NK-92 treated with Interleukin-12 subunit alpha and Interleukin-12 subunit beta, amount 100 ng/mL, for 24 hours (cell line): Measurements from ENCODE around the gene PLCG2.
"Not testable (repeated sequence)": the region's sequence is repeated elsewhere in the genome, so short reads cannot be mapped to it uniquely, and the experiment has no call there.

ENCODE experiments used
- DNase-seq: peaks from one replicate; lab custom pipeline; 2025; lab: John Stamatoyannopoulos, UW

PLCG2 gene

GRCh38 chr16:81938326-81939163 lies 159.5 kb downstream of the PLCG2 start:
- DNase-seq, result no peak

GRCh38 chr16:81939164-81940056 lies 160.3 kb downstream of the PLCG2 start:
- no peak for DNase-seq

- DNase-seq, result no peak
These were observed 161.9 kb downstream of the PLCG2 start for GRCh38 chr16:81940781-81941560.

- no peak for DNase-seq
These were observed 163.0 kb downstream of the PLCG2 start for GRCh38 chr16:81942007-81942601.

- no peak for DNase-seq
These were observed 166.6 kb downstream of the PLCG2 start for GRCh38 chr16:81945665-81946064.

- DNase-seq, result no peak
These were observed 167.1 kb downstream of the PLCG2 start for GRCh38 chr16:81946206-81946605.

- no peak for DNase-seq
These were observed 172.5 kb downstream of the PLCG2 start for GRCh38 chr16:81951564-81951963.

- no peak for DNase-seq
These were observed 177.3 kb downstream of the PLCG2 start for GRCh38 chr16:81956213-81956948.

- no peak for DNase-seq
These were observed 185.7 kb downstream of the PLCG2 start for GRCh38 chr16:81964808-81965207.

GRCh38 chr16:81967358-81967757 lies 188.3 kb downstream of the PLCG2 start:
- no peak for DNase-seq

GRCh38 chr16:81971853-81972252 lies 192.8 kb downstream of the PLCG2 start:
- DNase-seq, result no peak

GRCh38 chr16:81973737-81974136 lies 194.6 kb downstream of the PLCG2 start:
- no peak for DNase-seq

GRCh38 chr16:81975637-81976036 lies 196.5 kb downstream of the PLCG2 start:
- no peak for DNase-seq

- not testable (repeated sequence) for DNase-seq
These were observed 198.3 kb downstream of the PLCG2 start for GRCh38 chr16:81977335-81977942.

GRCh38 chr16:81987121-81987520 lies 208.0 kb downstream of the PLCG2 start:
- DNase-seq, result no peak

- no peak for DNase-seq
These were observed 208.6 kb downstream of the PLCG2 start for GRCh38 chr16:81987706-81988105.

GRCh38 chr16:81992859-81993258 lies 213.8 kb downstream of the PLCG2 start:
- no peak for DNase-seq

GRCh38 chr16:81994485-81994884 lies 215.4 kb downstream of the PLCG2 start:
- DNase-seq, result no peak

GRCh38 chr16:81995651-81996050 lies 216.6 kb downstream of the PLCG2 start:
- DNase-seq, result no peak

GRCh38 chr16:81996664-81997509 lies 217.8 kb downstream of the PLCG2 start:
- no peak for DNase-seq
